ENCODE measurements around the gene P2RY12. TPM values are rescaled to one million over a fixed set of nuclear protein-coding genes. Genes with fewer than 3 reads are reported as not detected.

P2RY12 gene
- total RNA-seq, 2 donors from 2014 or later = not detected

- no peaks in the 10 kb centered on the region for H3K27me3 ChIP-seq (ENCODE audit: control insufficient read depth, insufficient read depth, low read length, poor library complexity, severe bottlenecking)
- DNase-seq = no peak
- H3K27me3 Mint-ChIP-seq (ENCODE audit: insufficient read depth) = no peaks in the 10 kb centered on the region
- no peak overlapping the region for H3K4me3 ChIP-seq (ENCODE audit: low read length)
- peaks cover 4% of the 10 kb centered on the region for H3K9me3 ChIP-seq (ENCODE audit: control insufficient read depth, low read length)
- no peak overlapping the region for H3K9ac ChIP-seq (ENCODE audit: extremely low read depth, low read length, poor library complexity, severe bottlenecking)
- H3K4me3 Mint-ChIP-seq = no peak overlapping the region
- H3K9me3 Mint-ChIP-seq = no peaks in the 10 kb centered on the region
- no peak overlapping the region for H3K27ac ChIP-seq (ENCODE audit: low read depth, low read length)
- peaks cover 9% of the 10 kb centered on the region for H3K4me1 ChIP-seq (ENCODE audit: control insufficient read depth, insufficient read depth, low read length)
- H3K36me3 Mint-ChIP-seq (ENCODE audit: low read depth) = no peaks in the 10 kb centered on the region
- no peak for TF ChIP-seq CTCF (conservative IDR thresholded peaks at IDR 0.05)
- peak overlapping the region; percentile 26 for H3K27ac Mint-ChIP-seq
- no peaks in the 10 kb centered on the region for H3K36me3 ChIP-seq (ENCODE audit: control insufficient read depth, insufficient read depth, low read length)
- peaks cover 35% of the 10 kb centered on the region for H3K4me1 Mint-ChIP-seq
These were observed 66.2 kb downstream of the P2RY12 start for GRCh38 chr3:151318313-151318712.

DNA sequence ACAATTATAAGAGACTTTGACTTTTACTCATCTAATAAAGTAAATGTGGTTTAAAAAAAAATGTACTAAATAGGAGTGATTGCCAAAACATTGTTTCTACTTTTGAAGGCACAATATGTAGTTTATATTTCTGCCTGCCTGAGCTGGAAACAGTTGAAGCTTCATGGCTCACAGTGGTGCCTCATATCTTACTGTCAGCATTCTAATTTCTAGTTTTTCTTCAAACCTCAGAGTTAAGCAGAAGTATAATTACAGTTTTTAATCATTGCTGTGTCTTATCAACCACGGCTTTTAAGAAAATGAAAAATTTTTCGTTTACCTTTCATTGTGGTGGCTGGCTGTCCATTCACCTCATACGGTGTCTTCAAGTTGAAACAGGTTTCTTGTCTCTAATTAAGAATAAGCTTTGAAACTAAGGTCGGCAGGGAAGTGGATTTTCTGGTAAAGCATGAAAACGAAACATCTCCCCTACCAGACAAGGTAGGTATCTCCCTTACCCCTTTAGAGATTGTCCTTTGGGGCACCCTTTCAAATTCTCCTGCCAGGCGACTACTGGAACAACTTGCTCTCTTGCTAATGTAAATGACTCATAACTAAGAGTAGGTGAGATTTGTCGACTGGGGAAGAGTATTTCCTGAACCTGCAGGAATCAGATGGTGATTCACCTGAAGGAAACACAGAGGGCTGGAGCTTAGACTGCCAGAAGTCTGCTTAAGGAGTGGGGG, 68.1 kb downstream of the P2RY12 start, which contains the start of gene GPR87:
GPR87 (minus strand) TSS at position 554 of the 725 bp plus-strand sequence. CDS start 16,720 bp downstream, outside the sequence.
- Mint-ChIP-seq H3K4me1 (peaks cover 39% of the 10 kb centered on the region), H3K36me3 (ENCODE audit: low read depth) (no peaks in the 10 kb centered on the region), H3K9me3 (no peaks in the 10 kb centered on the region), H3K27ac (peak within 1 kb of the TSS; percentile 30), H3K4me3 (no peak within 1 kb of the TSS), H3K27me3 (ENCODE audit: insufficient read depth) (no peaks in the 10 kb centered on the region)
- Histone ChIP-seq H3K9me3 (ENCODE audit: control insufficient read depth, low read length) (peaks cover 5% of the 10 kb centered on the region), H3K27me3 (ENCODE audit: control insufficient read depth, insufficient read depth, low read length, poor library complexity, severe bottlenecking) (no peaks in the 10 kb centered on the region), H3K4me1 (ENCODE audit: control insufficient read depth, insufficient read depth, low read length) (peaks cover 9% of the 10 kb centered on the region), H3K4me3 (ENCODE audit: low read length) (peak within 1 kb of the TSS; percentile 51), H3K36me3 (ENCODE audit: control insufficient read depth, insufficient read depth, low read length) (no peaks in the 10 kb centered on the region), H3K27ac (ENCODE audit: low read depth, low read length) (no peak within 1 kb of the TSS), H3K9ac (ENCODE audit: extremely low read depth, low read length, poor library complexity, severe bottlenecking) (peak within 1 kb of the TSS; percentile 53)
- peak; percentile 58 for DNase-seq
- TF ChIP-seq CTCF (conservative IDR thresholded peaks at IDR 0.05) = no peak
- WGBS, 2 experiments (ENCODE audit: insufficient coverage in 1 of 2, insufficient read length in 1 of 2) = 81 to 100% methylated on average over 1 to 7 of the region's 7 CpGs

- H3K4me1 ChIP-seq (ENCODE audit: control insufficient read depth, insufficient read depth, low read length) = peaks cover 9% of the 10 kb centered on the region
- Mint-ChIP-seq H3K4me3 (no peak overlapping the region), H3K9me3 (no peaks in the 10 kb centered on the region), H3K27me3 (ENCODE audit: insufficient read depth) (no peaks in the 10 kb centered on the region), H3K4me1 (peaks cover 39% of the 10 kb centered on the region), H3K27ac (no peak overlapping the region), H3K36me3 (ENCODE audit: low read depth) (no peaks in the 10 kb centered on the region)
- H3K27ac ChIP-seq (ENCODE audit: low read depth, low read length) = no peak overlapping the region
- H3K9ac ChIP-seq (ENCODE audit: extremely low read depth, low read length, poor library complexity, severe bottlenecking) = peak overlapping the region; percentile 53
- no peak for TF ChIP-seq CTCF (conservative IDR thresholded peaks at IDR 0.05)
- H3K4me3 ChIP-seq (ENCODE audit: low read length) = peak overlapping the region; percentile 51
- no peaks in the 10 kb centered on the region for H3K27me3 ChIP-seq (ENCODE audit: control insufficient read depth, insufficient read depth, low read length, poor library complexity, severe bottlenecking)
- DNase-seq = no peak
- peaks cover 5% of the 10 kb centered on the region for H3K9me3 ChIP-seq (ENCODE audit: control insufficient read depth, low read length)
- 96% methylated on average over 2 of the region's 2 CpGs; no CpG with 5 or more reads in 1 of the 2 experiments for WGBS, 2 experiments (ENCODE audit: insufficient coverage in 1 of 2, insufficient read length in 1 of 2)
- H3K36me3 ChIP-seq (ENCODE audit: control insufficient read depth, insufficient read depth, low read length) = no peaks in the 10 kb centered on the region
These were observed 68.7 kb downstream of the P2RY12 start for GRCh38 chr3:151315846-151316245.

Measured in endodermal cell (in vitro differentiated cells).